ENCODE data around the gene NADSYN1.
"Not testable (repeated sequence)": the region's sequence is repeated elsewhere in the genome, so short reads cannot be mapped to it uniquely, and the experiment has no call there.

Gene NADSYN1

GRCh38 chr11:71414645-71415044 lies 38.4 kb upstream of the NADSYN1 start:
- no peak for TF ChIP-seq CTCF (IDR thresholded peaks at IDR 0.05; ENCODE audit: low read length, missing control alignments)
- no peak for DNase-seq (ENCODE audit: low read depth)
- H3K4me3 ChIP-seq (replicated peaks; ENCODE audit: low read depth, low read length), result no peak overlapping the region

GRCh38 chr11:71418643-71419042 lies 34.4 kb upstream of the NADSYN1 start:
- TF ChIP-seq CTCF (IDR thresholded peaks at IDR 0.05; ENCODE audit: low read length, missing control alignments), result no peak
- H3K4me3 ChIP-seq (replicated peaks; ENCODE audit: low read depth, low read length), result no peak overlapping the region
- no peak for DNase-seq (ENCODE audit: low read depth)

- peak; percentile 60 for DNase-seq (ENCODE audit: low read depth)
- H3K4me3 ChIP-seq (replicated peaks; ENCODE audit: low read depth, low read length), result no peak overlapping the region
- TF ChIP-seq CTCF (IDR thresholded peaks at IDR 0.05; ENCODE audit: low read length, missing control alignments), result peak; percentile 64
Observed at GRCh38 chr11:71420455-71421241, 32.4 kb upstream of the NADSYN1 start.

GRCh38 chr11:71421392-71421950 lies 31.5 kb upstream of the NADSYN1 start:
- no peak for TF ChIP-seq CTCF (IDR thresholded peaks at IDR 0.05; ENCODE audit: low read length, missing control alignments)
- DNase-seq (ENCODE audit: low read depth), result no peak
- no peak overlapping the region for H3K4me3 ChIP-seq (replicated peaks; ENCODE audit: low read depth, low read length)

- DNase-seq (ENCODE audit: low read depth); H3K4me3 ChIP-seq (replicated peaks; ENCODE audit: low read depth, low read length): not testable (repeated sequence)
Observed at GRCh38 chr11:71422318-71422717, 30.7 kb upstream of the NADSYN1 start.

- no peak for TF ChIP-seq CTCF (IDR thresholded peaks at IDR 0.05; ENCODE audit: low read length, missing control alignments)
- no peak for DNase-seq (ENCODE audit: low read depth)
- no peak overlapping the region for H3K4me3 ChIP-seq (replicated peaks; ENCODE audit: low read depth, low read length)
Observed at GRCh38 chr11:71423181-71423790, 29.7 kb upstream of the NADSYN1 start.

- DNase-seq (ENCODE audit: low read depth), result no peak
- no peak for TF ChIP-seq CTCF (IDR thresholded peaks at IDR 0.05; ENCODE audit: low read length, missing control alignments)
- no peak overlapping the region for H3K4me3 ChIP-seq (replicated peaks; ENCODE audit: low read depth, low read length)
Observed at GRCh38 chr11:71425409-71425808, 27.6 kb upstream of the NADSYN1 start.

Data from fibroblast of pulmonary artery (primary cell).